HG03521 (cell line): Measurements from ENCODE around the gene SKI.
"Not testable (repeated sequence)": the region's sequence is repeated elsewhere in the genome, so short reads cannot be mapped to it uniquely, and the experiment has no call there.

Experiments used
- ATAC-seq: cut with Tn5 transposase; IDR thresholded peaks from one replicate; pipeline ENCODE4 v1.9.1; 2021; ENCODE audit warnings: mild to moderate bottlenecking, moderate library complexity; ENCODE audit not compliant: unreplicated experiment

SKI gene

DNA sequence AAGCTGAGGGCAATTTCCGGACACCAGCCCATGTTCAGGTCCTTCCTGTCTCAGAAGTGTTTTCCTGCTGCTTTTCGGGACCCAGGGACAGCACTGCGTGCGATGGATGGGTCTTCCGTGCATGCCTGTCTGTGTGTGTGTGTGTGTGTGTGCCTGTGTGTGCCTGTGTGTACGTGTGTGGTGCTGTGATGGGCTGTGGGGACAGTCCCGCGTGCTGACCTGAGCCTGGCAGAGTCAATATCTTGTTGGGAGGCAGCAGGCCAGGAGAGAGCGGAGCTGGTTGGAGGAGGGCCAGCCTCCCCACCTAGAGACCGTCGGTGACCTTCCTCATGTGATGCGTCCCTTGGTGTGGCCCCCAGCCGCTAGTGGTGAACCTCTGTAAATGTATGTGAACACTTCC is 13.7 kb downstream of the SKI start:
- no peak for ATAC-seq

DNA sequence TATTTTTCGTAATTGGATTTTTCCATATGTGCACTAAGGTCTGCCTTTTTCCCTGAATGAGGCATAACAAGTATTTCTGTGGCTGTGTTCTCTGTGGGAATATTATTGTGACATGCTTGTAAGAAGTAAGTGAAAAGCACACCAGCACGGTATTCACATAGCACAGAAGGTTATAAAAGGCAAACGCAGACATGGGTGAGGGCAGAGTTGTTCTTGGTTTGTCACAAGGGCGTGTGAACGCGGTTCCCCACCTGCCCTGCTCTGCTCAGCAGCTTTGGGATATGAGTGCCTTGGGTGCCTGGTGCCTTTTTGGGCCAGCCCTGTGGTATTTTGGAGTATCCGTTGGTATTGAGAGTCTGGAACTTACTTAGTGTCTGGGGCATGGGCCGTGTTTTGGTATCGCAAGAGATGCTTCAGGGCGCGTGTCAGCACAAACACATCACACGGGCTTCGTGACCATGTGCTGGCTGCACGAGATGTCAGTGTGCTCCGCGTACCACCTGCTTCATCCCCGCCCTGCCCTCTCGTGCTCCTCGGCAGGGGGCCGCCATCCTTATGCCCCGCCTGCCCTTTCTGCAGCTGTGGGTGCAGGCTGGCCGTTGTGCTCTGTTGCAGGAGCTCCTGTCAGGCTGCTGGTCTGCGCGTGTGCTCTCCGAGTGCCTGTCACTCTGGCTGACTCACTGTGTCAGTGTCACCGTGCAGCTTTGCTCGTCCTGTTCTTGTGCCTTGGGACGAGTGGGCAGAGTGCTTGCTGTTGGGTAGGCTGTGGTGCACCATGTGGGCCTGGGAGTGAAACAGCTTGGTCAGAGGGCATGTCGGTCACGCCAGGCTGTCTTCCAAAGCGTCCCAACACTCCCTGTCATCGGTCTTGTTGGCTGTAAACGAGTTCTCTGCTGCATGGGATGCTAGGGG is 15.0 kb downstream of the SKI start:
- ATAC-seq = no peak

DNA sequence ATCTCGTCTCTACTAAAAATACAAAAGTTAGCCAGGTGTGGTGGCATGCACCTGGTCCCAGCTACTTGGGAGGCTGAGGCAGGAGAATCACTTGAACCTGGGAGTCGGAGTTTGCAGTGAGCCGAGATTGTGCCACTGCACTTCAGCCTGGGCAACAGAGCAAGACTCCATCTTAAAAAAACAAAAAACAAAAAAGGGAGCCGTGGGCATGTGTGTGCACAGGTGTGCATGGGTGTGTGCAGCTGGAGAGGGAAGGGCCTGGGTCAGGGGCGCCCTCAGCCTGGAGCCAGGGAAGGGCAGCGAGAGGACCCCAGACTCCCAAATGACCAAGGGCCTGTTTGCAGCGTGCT is 18.9 kb downstream of the SKI start:
- not testable (repeated sequence) for ATAC-seq

DNA sequence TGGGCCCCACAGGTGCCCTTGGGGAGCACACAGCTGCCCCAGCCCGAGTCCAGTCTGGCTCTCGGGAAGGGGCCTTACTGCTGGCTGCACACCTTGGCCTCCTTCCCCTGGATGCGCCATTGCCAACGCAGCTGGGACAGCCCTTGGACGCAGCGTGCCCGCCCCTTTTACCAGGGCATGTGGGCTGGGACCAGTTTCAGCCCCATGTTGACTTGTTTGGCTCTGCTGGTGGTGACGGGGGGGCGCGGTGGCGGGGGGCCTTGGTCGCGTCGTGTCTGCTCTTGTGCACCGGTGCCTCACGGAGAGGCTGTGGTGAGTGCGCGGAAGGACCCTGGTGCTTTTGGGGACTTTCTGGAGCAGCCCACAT is 19.6 kb downstream of the SKI start:
- no peak for ATAC-seq

DNA sequence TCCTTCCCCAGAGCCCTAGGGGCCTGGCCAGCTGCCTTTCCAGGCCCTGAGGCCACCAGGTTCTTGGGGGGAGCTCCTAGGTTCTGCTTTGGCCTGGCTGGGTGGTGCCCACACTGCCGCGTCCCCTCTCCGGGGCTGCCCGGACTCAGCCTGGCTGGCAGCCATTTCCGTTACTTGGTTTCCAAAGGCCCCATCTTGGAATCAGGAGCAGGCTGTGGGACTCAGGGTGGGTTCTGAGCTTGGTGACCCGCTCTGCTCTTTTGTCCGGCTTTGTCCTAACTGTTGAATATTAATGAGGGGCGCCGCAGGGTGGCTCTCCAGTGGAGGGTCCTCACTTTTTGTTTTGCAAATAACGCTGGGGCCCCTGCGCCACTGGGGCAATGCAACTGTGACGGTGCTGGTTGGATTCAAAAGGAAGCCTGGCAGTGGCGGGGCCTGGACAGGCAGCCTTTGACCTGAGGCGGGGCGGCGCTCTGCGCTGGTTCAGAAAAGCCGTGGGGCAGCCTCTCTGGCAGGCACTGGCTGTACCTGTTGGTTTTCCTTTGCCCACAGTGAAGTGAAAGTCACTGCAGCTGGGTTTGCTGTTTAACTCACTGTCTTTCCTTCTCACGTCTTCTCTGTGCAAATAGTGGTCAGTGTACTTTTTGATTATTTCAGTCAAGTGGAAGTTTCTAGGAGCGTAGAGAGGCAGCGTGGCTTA is 20.2 kb downstream of the SKI start:
- no peak for ATAC-seq

DNA sequence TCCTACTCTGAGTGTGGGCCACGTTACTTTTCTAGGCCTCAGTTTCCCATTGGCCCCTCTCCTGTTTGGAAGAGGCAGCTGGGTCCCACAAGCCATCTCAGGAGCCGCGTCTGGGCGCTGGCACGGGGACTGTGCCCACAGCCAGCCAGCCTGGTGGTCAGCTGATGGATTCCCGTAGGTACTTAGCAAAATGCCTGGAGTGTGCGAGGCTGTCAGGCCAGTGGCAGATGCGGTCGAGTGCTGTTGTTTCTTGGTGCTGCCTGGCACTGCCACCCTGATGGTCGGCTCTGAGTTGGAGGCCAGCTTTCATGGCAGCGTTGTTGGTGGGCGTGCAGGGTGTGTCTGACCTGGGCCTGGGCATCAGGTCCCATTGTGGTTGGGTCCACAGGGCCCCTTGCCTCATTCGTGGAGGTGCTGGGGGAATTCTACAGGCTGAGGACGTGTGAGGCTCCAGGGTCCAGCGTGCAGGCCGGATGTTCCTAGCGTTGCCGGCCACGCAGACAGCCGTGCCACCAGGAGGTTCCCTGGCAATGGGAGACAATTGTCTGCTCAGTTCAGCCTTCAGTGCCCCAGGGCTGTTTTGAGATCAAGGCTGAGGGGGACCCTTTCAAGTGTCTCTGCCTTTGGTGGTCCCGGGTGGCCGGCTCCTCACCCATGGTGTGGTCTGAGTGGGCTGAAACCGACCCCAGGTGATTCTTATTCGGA is 20.9 kb downstream of the SKI start:
- no peak for ATAC-seq

DNA sequence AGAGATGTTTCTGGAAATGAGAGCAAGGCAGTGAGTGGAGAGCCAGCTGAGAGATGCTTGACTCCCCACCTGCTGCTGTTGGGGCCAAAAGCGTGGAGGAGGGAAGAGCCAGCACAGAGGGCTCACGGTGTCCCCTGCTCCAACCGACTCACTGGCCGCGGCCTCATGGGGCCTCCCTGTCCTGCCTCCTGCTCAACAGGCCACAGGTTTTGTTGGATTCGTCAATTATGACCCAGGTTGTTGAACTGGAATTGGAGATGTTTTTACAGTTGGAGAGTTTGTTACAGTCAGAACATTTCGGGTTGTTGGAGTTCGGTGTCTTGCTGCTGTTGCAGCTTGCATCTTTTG is 21.4 kb downstream of the SKI start:
- ATAC-seq = no peak

DNA sequence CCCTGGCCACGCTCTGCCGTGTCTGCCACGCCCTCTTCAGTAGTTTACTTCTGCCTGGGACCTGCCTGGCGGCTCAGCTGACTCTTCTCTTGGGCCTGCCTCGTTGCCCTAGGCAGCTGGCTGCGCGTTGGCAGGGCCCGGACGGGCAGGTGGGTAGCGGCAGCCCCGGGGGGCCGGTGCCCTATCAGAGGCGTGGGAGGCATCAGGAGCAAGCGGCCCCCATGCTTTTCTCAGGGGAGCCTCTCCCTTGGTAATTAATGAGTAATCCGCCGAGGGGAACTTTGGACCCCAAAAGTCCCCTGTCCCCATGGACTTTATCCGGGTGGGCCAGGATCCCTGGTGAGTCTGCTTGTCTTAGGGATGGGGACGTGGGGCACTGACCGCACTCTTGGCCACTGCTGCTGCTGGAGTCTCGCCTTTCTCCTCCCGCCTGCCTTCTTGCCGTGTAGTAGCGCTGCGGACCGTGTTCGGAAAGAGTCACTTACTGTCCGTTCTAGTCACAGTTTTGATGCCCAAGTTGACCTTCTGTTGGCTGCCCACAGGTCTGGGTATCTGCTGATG is 22.7 kb downstream of the SKI start:
- no peak for ATAC-seq

DNA sequence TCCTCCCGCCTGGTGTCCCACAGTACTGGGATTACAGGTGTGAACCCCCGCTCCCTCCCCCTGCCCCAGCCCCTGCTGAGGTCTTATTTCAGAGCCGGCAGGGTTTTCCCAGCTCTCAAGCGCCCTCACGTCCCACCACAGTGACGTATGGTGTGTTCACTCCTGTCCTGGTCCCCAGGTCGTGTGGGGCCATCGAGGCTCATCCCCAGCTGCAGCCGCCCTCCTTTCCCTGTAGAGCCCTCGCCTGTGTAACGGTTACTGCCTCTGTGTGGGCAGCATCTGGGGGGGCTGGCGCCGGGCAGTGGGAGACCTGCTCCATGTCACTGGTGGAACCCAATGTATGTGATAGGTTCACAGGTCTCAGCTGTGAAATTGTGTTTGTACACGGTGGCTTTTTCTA is 23.2 kb downstream of the SKI start:
- no peak for ATAC-seq

DNA sequence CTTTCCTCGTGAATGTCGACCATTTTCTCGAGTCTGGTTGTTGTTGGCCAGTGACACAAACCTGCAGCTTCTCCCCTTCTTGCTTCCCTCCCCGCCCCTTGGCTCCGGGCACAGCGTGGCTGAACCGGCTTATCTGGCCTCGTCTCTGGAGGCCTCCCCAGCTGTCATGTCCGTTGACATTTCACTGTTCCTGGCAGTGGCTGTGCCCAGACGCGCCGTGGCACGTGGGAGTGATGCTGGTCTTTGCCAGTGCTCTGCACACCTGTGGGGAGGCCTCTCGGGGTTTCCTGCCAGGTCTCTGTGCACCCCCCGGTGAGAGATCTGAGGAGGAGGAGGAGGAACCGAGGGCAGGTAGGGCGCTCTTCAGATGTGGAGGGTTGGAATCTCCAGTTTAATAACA is 23.7 kb downstream of the SKI start:
- ATAC-seq = no peak

DNA sequence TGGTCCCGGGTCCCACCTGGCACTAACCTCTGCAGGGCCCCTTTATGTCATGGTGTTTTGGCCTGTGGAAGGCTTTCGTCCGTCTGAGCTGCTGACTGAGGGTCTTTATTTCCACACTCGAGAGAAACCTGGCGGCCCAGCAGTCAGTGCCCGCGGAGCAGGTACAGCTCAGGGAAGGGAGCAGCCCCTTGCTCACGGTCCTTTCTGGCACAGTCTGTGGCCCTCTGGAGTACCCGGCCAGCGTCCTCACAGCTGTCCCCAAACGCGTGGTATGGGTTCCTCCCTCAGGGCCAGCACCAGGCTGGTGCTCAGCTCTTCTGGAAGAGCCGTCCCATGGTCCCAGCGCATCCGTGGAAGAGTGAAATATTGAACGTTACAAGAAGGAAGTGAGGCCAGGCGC is 24.3 kb downstream of the SKI start:
- ATAC-seq = no peak

DNA sequence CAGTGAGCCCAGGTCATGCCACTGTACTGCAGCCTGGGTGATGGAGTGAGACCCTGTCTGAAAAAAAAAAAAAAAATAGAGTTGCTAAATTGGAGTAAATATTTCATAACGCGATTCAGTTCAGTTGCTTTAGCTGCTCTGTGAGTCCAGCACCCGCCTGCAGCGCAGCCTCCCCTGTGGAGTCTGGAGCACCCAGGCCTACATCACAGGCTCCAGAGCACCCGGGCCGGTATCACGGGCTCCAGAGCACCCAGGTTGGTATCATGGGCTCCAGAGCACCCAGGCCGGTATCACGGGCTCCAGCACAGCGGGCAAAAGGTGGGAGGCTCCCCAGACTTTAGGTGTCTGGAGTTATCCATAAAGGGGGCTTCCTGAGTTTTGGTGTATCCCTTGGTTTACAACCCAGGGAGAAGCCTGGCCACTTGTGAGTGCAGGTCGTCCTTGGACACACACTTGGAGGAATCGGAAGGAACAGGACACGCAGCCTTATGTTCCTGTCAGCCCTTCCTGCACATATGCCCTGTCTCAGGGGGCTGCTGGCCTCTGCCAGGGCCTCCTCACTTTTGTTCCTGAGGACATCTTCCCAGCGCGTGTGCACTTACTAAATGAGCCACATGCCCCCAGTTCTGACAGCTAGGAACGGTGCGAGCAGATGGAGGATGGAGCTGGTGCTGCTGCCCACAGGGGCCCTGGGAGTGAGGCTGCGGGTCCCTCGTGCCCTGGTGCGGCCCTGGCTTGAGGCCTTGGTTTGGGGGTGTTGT is 25.1 kb downstream of the SKI start:
- ATAC-seq = no peak

DNA sequence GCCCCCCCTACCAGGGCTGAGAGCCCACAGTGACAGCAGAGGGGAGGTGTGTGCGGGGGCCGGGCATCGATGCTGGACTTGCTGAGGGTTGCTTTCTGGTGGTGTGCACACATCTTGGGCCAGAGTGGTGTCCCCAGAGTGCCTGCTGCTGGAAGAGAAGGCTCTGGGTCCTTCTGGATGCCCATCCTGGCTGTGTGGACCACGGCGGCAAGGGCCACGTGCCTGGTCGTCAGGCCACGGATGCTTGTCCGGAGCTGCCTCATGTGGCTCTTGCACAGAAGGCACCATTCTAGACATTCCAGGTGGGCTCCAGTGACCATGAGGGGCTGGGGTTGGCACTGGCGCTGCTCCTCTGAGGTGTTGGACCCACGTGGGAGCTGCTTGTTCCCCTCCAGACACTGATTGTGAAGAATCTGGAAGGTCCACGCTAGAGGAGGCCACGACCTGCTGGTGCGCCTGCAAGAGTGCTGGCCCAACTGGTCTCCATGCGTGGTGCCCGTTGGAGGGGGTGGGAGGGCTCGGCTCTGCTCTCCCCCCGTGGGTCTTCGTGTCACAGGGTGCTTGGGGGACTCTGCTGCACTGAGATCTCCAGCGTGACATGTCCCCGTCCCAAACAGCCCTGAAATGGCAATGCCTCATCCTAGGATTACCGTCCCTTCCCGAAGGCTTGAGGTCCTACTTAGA is 25.8 kb downstream of the SKI start:
- no peak for ATAC-seq

DNA sequence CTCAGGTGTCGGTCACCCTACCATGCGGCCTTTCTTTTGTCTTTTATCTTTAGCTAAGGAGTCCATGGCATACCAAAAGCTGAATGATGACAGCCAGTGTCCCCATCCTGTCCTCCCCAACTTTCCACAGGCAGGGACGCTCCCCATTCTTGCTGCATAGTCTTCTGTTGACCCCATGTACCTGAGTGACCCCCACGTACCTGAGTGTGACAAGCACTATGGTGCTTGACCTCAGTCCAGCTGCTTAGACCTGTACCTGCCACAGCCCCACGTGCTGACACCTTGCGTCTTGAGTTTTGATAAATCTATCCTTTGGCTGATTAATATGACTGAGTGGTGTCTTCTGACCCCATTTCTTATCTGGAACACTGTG is 26.9 kb downstream of the SKI start:
- ATAC-seq = no peak

DNA sequence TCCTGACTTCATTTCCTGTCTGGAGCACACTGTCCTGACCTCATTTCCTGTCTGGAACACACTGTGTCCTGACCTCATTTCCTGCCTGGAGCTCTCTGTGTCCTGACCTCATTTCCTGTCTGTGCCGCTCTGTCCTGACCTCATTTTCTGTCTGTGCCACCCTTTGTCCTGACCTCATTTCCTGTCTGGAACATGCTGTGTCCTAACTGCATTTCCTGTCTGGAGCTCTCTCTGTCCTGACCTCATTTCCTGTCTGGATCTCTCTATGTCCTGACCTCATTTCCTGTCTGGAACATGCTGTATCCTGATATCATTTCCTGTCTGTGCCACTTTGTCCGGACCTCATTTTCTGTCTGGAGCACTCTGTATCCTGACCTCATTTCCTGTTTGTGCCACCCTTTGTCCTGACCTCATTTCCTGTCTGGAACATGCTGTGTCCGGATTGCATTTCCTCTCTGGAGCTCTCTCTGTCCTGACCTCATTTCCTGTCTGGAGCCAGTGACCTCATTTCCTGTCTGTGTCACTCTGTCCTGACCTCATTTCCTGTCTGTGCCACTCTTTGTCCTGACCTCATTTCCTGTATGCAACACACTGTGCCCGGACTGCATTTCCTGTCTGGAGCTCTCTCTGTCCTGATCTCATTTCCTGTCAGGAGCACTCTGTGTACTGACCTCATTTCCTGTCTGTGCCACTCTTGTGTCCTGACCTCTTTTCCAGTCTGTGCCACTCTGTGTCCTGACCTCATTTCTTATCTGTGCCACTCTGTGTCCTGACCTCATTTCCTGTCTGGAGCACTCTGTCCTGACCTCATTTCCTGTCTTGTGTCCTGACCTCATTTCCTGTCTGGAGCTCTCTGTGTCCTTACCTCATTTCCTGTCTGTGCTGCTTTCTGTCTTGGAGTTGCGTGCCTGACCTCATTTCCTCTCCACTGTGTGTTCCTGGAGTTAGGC is 27.6 kb downstream of the SKI start:
- peak; percentile 48 for ATAC-seq

DNA sequence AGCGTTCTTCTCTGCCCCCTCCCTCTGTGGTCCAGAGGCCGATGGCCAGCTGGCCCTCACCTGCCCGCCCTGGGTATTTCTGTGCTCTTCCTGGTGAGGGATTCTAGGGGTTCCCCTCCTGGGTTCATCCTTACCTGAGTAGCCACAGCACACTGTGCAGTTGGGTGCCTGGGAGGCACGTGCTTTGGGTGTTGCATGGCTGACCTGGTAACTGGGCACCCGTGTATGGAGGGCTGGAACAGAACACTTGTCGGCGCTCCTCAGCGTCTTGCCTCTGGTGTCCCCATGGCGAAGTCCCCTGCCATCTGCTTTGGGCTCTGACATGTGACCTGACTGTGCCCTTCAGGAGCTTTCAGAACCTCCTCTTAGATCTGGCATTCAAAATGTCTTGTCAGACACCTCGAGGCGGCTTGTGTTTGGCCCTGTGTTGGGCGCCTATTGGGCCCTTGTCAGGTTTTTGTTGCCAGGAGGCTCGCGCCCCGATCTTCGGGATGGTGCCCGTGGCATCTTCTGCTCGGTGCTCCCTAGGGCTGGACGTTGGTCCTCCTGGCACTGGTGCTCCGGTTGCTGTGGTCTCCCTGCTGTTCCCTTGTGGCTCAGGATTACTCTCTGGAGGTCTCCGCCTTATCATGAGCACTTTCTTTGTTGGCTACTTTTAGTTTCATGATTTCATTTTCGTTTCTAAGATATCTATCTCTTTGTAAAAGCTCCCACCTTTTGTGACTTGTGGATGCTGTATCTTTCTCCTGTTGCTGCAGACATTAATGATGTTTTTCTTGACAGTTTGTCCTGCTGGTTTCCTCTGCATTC is 28.5 kb downstream of the SKI start:
- ATAC-seq = no peak

DNA sequence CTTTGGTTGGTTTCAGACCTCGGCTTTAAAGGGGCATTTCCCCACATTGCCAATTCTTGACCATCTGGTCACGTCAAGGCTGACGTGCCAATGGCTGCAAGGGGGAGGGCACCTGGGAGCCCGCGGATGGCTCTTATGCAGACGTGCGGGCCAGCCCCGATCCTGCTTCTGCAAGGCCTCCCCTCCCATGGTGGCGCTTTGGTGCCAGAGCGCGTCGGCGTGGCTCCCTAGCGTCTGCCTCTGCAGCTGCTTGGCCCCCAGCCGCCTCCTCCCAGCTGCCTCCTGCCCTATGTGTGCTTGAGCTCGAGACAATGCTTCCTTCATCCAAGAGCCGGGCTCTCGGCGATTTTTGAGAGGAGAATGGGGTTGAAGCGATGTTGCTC is 29.1 kb downstream of the SKI start:
- ATAC-seq = no peak

DNA sequence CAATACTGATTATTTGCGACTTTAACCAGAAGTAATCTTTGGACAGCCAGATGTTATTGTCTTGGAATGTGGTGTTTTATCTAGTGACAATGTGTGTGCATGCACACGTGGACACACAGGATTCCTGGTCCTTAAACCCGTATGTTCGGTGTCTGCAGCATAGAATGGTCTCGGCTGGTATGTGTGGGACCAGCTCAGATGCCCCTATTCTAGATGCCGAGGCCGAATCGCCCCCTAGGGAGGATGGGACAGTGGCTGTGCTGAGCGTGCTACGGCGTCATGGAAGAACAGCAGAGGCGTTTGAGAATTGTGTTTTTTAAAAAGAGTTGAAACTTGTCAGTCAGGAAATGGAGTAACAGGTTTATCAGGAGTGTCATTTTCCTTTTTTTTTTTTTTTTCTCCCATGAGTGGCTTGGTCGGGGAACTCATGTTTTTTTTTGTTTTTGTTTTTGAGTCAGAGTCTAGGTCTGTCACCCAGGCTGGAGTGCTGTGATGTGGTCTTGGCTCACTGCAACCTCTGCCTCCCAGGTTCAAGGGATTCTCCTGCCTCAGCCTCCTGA is 30.1 kb downstream of the SKI start:
- no peak for ATAC-seq
